IMR-90 (cell line): ENCODE data around the gene DCLRE1C.
"Not testable (repeated sequence)": the region's sequence is repeated elsewhere in the genome, so short reads cannot be mapped to it uniquely, and the experiment has no call there.

Source experiments
- CEBPB ChIP-seq: IDR thresholded peaks from 2 replicates; pipeline ENCODE4 v1.6.1; 2012; ENCODE audit warnings: low read depth, low read length, improper control_type of control experiment
- CHD1 ChIP-seq: IDR thresholded peaks from 2 replicates; pipeline ENCODE4 v1.6.1; 2012; ENCODE audit warnings: low read depth, low read length, improper control_type of control experiment
- CTCF ChIP-seq: conservative IDR thresholded peaks from 2 replicates; pipeline ENCODE4 v1.5.1; 2012; ENCODE audit warnings: mild to moderate bottlenecking, low read depth, low read length, improper control_type of control experiment
- MAFK ChIP-seq: IDR thresholded peaks from 2 replicates; pipeline ENCODE4 v1.6.1; 2012; ENCODE audit warnings: low read depth, low read length, improper control_type of control experiment
- MXI1 ChIP-seq: IDR thresholded peaks from 2 replicates; pipeline ENCODE4 v1.6.1; 2012; ENCODE audit warnings: low read depth, mild to moderate bottlenecking, low read length, moderate library complexity, borderline replicate concordance
- NFE2L2 ChIP-seq: fragments of 150-350 bp; IDR thresholded peaks from 2 replicates; pipeline ENCODE4 v1.6.1; 2016; ENCODE audit warnings: low read depth, mild to moderate bottlenecking, low read length
- POLR2A ChIP-seq: IDR thresholded peaks from 2 replicates; pipeline ENCODE4 v1.6.1; 2012; ENCODE audit warnings: mild to moderate bottlenecking, low read depth, low read length
- RFX5 ChIP-seq: IDR thresholded peaks from 2 replicates; pipeline ENCODE4 v1.8.0; 2012; ENCODE audit warnings: low read depth, mild to moderate bottlenecking, low read length, moderate library complexity
- SMC3 ChIP-seq: fragments of 150-350 bp; IDR thresholded peaks from 2 replicates; pipeline ENCODE4 v1.6.1; 2016; ENCODE audit warnings: low read depth, mild to moderate bottlenecking, antibody characterized with exemption, low read length, moderate library complexity
- USF2 ChIP-seq: fragments of 150-350 bp; IDR thresholded peaks from 2 replicates; pipeline ENCODE4 v1.6.1; 2017; ENCODE audit warnings: mild to moderate bottlenecking, antibody characterized with exemption, low read length, low read depth

- not testable (repeated sequence) for TF ChIP-seq RFX5, SMC3, NFE2L2, MXI1, USF2, POLR2A, CEBPB, MAFK, CHD1
- peak; percentile 39 for TF ChIP-seq CTCF
Measured at GRCh38 chr10:14991035-14991749, 37.3 kb upstream of the DCLRE1C start.
